Measurements from ENCODE around the gene TOLLIP.

DNA sequence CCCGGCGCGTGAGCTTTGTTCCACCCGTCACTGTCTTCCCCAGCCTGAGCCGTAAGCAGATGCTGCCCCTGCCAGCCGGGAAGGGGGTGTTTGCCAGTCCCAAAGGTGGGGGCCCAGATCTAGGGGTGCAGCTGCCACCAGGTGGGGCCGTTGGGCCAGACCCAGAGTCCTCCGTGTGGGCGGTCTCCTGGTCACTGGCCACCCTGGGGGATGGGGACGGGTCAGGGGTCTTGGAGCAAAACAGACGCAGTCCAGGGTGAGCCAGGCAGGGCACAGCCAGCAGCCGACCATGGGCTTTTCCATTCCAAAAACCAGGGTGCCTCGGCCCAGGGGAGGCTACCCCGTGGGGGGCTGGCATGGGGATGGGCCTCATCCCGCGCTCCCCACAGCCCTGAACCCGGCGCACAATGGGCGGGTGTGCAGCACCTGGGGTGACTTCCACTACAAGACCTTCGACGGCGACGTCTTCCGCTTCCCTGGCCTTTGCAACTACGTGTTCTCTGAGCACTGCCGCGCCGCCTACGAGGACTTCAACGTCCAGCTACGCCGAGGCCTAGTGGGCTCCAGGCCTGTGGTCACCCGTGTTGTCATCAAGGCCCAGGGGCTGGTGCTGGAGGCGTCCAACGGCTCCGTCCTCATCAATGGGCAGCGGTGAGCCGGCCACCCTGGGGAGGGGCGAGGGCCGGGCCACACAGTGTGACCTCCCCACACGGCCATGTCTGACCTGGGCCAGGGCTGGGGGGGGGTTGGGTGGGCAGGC is 83.0 kb downstream of the TOLLIP start:
- TF ChIP-seq, protein P1, sequence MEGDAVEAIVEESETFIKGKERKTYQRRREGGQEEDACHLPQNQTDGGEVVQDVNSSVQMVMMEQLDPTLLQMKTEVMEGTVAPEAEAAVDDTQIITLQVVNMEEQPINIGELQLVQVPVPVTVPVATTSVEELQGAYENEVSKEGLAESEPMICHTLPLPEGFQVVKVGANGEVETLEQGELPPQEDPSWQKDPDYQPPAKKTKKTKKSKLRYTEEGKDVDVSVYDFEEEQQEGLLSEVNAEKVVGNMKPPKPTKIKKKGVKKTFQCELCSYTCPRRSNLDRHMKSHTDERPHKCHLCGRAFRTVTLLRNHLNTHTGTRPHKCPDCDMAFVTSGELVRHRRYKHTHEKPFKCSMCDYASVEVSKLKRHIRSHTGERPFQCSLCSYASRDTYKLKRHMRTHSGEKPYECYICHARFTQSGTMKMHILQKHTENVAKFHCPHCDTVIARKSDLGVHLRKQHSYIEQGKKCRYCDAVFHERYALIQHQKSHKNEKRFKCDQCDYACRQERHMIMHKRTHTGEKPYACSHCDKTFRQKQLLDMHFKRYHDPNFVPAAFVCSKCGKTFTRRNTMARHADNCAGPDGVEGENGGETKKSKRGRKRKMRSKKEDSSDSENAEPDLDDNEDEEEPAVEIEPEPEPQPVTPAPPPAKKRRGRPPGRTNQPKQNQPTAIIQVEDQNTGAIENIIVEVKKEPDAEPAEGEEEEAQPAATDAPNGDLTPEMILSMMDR (IDR thresholded peaks at IDR 0.05) = no peak
- TF ChIP-seq POLR2A (IDR thresholded peaks at IDR 0.05) = no peak

All from body of pancreas (tissue), 4 donors.